ENCODE measurements around the gene IQCK. TPM values are rescaled to one million over a fixed set of nuclear protein-coding genes. Genes with fewer than 3 reads are reported as not detected.

IQCK gene
- total RNA-seq, 1 donor from 2014 or later = 0.89 TPM

DNA sequence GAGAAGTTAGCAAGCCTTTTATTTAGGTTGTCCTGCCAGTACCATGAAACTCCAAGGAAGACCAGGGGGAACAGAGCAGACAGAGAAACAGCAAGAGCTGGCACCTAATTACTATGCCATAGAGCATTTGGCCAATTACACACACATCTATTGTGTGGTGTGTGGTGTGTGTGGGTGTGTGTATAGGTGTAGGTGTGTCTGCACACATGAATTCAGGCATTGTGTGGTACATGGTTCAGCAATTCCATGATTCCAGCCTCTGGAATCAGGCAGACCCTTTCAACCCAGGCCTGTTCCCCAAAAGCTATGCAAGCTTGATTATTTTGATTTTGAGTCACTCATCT lies 25.7 kb downstream of the IQCK start:
- intact Hi-C loops (cut with micrococcal nuclease) = no loop called here
- Mint-ChIP-seq H3K27me3 (ENCODE audit: low read depth) (peaks cover 2% of the 10 kb centered on the region), H3K4me3 (ENCODE audit: low read depth) (no peak overlapping the region), H3K9me3 (no peaks in the 10 kb centered on the region), H3K36me3 (ENCODE audit: low read depth) (no peaks in the 10 kb centered on the region), H3K4me1 (ENCODE audit: low read depth) (no peaks in the 10 kb centered on the region), H3K27ac (no peak overlapping the region)
- no peak for DNase-seq (ENCODE audit: low spot score)

- no peak for DNase-seq (ENCODE audit: low spot score)
- H3K9me3 Mint-ChIP-seq = no peaks in the 10 kb centered on the region
- H3K36me3 Mint-ChIP-seq (ENCODE audit: low read depth) = no peaks in the 10 kb centered on the region
- H3K4me3 Mint-ChIP-seq (ENCODE audit: low read depth) = no peak overlapping the region
- intact Hi-C loops (cut with micrococcal nuclease) = no loop called here
- H3K27me3 Mint-ChIP-seq (ENCODE audit: low read depth) = peaks cover 2% of the 10 kb centered on the region
- no peaks in the 10 kb centered on the region for H3K4me1 Mint-ChIP-seq (ENCODE audit: low read depth)
- H3K27ac Mint-ChIP-seq = no peak overlapping the region
Measured at GRCh38 chr16:19744670-19745069, 26.6 kb downstream of the IQCK start.

DNA sequence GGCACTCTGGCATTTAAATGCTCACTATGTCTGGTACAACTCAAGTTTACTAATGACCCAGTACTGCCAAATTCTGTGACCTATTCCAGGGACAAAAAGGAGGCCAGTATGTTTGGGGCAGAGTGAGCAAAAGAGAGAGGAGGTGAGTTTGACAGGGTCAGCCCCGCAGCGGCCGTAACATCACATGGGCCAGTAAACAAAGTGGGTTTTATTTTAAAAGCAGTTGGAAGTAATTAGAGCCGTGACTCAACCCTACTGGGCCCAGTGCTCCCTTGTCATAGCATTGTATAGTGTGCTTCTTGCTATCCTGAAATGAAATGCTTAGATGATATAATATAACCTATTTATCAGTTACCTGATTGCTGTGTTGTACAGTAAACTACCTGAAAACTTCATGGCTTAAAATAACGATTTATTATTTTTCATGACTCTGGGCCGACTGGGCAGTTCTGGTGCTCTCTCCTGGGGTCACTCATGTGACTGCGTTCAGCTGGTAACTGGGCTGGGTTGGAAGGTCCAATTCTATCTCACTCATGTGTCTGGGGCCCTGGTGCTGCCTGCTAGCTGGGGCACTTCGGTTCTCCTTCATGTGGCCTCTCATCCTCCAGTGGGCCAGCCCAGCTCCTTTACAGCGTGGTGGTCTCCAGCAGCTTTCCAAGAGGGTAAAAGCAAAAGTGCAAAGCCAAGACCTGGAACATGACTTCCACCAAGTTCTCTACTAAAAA lies 27.4 kb downstream of the IQCK start:
- H3K4me3 Mint-ChIP-seq (ENCODE audit: low read depth) = no peak overlapping the region
- no peaks in the 10 kb centered on the region for H3K36me3 Mint-ChIP-seq (ENCODE audit: low read depth)
- H3K27ac Mint-ChIP-seq = no peak overlapping the region
- H3K27me3 Mint-ChIP-seq (ENCODE audit: low read depth) = no peaks in the 10 kb centered on the region
- no peak for DNase-seq (ENCODE audit: low spot score)
- intact Hi-C loops (cut with micrococcal nuclease) = no loop called here
- H3K9me3 Mint-ChIP-seq = no peaks in the 10 kb centered on the region
- H3K4me1 Mint-ChIP-seq (ENCODE audit: low read depth) = no peaks in the 10 kb centered on the region

DNA sequence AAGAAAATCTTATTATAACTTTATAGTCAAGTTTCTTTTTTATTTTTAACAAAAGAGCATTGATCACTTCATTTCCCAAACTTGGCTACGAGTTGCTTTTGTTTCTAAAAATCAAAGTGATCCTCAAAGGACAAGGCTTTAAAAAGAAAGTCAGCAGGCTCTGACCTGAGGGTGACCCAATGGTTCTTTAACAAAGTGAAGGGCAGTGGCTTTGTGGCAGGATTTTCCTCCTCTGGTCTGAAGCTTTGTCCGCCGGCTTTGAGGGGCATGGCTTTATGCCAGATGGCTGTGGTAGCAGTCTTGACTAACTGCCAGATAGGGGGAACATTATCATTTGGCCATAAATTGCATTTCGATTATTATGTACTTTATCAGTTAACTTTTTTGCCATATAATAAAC lies 28.5 kb downstream of the IQCK start:
- intact Hi-C loops (cut with micrococcal nuclease) = no loop called here
- no peak overlapping the region for H3K27ac Mint-ChIP-seq
- H3K4me3 Mint-ChIP-seq (ENCODE audit: low read depth) = no peak overlapping the region
- H3K4me1 Mint-ChIP-seq (ENCODE audit: low read depth) = no peaks in the 10 kb centered on the region
- H3K9me3 Mint-ChIP-seq = no peaks in the 10 kb centered on the region
- no peak for DNase-seq (ENCODE audit: low spot score)
- no peaks in the 10 kb centered on the region for H3K27me3 Mint-ChIP-seq (ENCODE audit: low read depth)
- no peaks in the 10 kb centered on the region for H3K36me3 Mint-ChIP-seq (ENCODE audit: low read depth)

DNA sequence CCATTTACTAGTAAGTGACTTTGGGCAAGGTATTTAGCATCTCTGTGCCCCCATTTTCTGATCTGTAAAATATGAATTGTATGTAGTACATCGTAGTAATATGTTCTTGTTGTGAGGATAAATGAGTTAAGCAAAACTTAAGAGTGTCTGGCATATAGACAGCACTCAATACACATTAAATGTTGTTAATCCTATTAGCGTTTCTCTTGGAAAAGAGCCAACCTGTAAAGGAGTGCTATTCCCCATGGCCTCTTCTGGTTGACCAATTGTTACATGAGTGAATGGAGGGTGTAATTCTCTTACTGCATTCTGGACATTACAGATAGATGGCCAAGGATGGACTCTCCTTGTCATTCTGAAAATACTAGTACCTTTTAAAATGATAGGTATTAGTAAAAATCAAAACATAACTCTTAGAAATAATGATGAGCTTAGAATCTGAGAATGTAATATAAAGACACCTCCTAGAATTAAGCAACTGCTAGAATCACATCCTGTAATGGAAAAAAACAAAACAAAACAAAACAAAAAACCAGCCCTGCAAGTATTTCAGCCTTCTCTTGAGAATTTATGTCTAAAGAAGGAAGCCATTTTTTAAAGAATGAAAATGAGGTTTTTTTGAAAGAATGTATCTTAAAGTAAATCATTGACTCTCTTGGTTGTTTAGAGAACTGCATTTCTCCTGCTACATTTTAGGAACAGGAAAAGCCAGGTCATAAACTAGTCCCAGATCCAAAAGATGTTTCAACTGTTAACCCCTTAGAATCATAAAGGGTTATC lies 30.5 kb downstream of the IQCK start:
- no peak overlapping the region for H3K27ac Mint-ChIP-seq
- no peaks in the 10 kb centered on the region for H3K4me1 Mint-ChIP-seq (ENCODE audit: low read depth)
- intact Hi-C loops (cut with micrococcal nuclease) = no loop called here
- H3K4me3 Mint-ChIP-seq (ENCODE audit: low read depth) = no peak overlapping the region
- H3K9me3 Mint-ChIP-seq = no peaks in the 10 kb centered on the region
- H3K27me3 Mint-ChIP-seq (ENCODE audit: low read depth) = no peaks in the 10 kb centered on the region
- no peaks in the 10 kb centered on the region for H3K36me3 Mint-ChIP-seq (ENCODE audit: low read depth)
- no peak for DNase-seq (ENCODE audit: low spot score)

DNA sequence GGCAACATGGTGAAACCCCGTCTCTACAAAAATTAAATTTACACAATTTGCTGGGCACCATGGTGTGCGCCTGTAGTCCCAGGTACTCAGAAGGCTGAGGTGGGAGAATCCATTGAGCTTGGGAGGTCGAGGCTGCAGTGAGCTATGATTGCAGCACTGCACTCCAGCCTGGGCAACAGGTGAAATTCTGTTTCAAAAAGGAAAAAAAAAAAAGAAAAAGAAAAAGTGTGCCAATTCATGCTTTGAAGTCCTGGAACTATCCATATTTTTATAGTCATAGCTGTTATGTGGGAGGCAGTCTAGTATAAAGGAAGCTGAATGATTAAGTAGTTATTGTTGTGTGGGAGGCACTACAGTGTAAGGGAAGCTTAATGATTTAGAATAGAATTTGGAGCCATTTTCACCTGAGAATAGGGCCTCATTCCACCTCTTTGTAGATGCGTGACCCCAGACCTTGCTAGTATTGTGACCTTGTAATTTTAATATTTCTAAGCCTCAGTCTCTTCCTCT lies 31.6 kb downstream of the IQCK start:
- intact Hi-C loops (cut with micrococcal nuclease) = no loop called here
- Mint-ChIP-seq H3K36me3 (ENCODE audit: low read depth) (no peaks in the 10 kb centered on the region), H3K27ac (no peak overlapping the region), H3K4me1 (ENCODE audit: low read depth) (no peaks in the 10 kb centered on the region), H3K27me3 (ENCODE audit: low read depth) (no peaks in the 10 kb centered on the region), H3K9me3 (no peaks in the 10 kb centered on the region), H3K4me3 (ENCODE audit: low read depth) (no peak overlapping the region)
- no peak for DNase-seq (ENCODE audit: low spot score)

DNA sequence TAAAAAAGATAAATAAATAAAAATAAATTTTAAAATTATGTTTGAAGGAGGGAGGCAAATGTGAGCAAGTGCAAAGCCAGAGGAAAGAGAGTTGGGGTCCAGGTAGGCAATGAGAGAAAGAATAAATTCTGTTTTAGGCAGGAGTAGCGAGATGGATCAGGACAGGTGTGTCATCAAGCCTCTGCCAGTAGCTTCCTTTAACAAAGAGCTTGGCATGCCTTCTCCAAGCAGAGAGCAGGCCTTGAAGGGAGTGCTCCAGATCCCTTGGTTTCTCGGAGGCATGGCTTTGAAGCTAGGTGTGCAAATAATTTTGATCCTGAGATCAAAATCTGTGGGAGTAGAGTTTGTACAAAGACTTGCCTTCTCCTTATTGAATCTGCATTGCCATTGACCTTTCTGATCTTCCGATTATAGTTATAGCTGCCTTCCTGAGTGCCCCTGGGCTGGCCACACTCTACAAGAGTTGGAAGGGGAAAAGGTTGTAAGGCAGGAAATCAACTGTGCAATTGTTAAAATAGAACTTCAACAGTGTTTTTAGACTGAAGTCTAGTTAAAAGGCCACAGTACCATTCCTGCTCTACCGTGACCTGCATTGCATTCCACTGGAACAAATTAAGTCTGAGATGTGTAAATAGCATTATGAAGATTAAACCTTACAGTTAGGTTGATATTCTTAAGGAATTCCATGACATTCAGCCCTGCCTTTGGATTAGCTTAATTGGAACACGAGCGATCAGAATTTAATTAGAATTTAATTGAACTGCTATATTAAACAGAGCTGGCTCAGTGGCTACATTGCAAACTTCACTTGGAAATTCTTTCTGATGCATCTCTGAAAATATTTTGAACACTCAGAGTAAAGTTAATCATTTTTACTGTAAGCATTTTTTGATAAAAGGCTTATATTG lies 33.7 kb downstream of the IQCK start:
- Mint-ChIP-seq H3K36me3 (ENCODE audit: low read depth) (no peaks in the 10 kb centered on the region), H3K4me1 (ENCODE audit: low read depth) (no peaks in the 10 kb centered on the region), H3K27ac (no peak overlapping the region), H3K4me3 (ENCODE audit: low read depth) (no peak overlapping the region), H3K9me3 (no peaks in the 10 kb centered on the region), H3K27me3 (ENCODE audit: low read depth) (no peaks in the 10 kb centered on the region)
- intact Hi-C loops (cut with micrococcal nuclease) = no loop called here
- DNase-seq (ENCODE audit: low spot score) = no peak

DNA sequence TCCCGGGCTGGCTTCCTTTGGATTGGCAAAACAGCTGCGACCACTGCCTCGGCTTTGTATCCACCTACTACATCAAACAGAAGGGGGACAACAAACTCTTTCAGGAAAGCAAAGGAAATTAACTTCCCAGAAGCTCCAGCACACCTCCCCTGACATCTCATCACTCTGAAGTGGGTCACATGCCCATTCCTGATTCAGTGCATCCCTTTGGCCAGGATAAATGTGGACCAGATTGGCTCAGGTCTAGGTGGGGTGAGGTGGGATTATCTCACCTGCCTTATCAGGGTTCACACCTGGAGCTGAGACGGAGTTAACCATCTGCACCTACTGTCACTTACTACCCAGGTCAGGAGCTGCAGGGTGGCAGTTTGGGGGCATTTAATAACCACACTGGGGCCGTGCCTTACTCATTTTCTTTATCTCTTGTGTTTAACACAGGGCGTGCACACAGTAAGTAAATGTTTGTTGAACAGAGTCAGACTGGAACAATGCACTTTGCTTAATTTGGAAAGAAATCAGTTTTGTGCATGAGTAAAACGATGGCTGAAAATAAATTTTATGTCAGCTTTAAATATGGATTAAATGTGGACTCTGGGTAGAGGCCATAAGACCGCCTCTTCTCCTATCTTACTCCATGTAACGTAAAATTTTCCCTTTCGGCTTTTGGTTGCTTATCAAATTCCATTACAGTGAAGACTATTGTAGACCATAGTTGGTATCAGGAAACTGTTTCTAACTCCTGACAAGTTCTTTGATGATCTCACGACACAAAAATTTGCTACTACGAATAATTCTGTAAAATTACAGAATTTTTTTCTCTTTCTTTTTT lies 36.0 kb downstream of the IQCK start:
- DNase-seq (ENCODE audit: low spot score) = no peak
- no peaks in the 10 kb centered on the region for H3K9me3 Mint-ChIP-seq
- intact Hi-C loops (cut with micrococcal nuclease) = no loop called here
- no peaks in the 10 kb centered on the region for H3K27me3 Mint-ChIP-seq (ENCODE audit: low read depth)
- no peaks in the 10 kb centered on the region for H3K4me1 Mint-ChIP-seq (ENCODE audit: low read depth)
- no peak overlapping the region for H3K4me3 Mint-ChIP-seq (ENCODE audit: low read depth)
- H3K36me3 Mint-ChIP-seq (ENCODE audit: low read depth) = no peaks in the 10 kb centered on the region
- H3K27ac Mint-ChIP-seq = no peak overlapping the region

GRCh38 chr16:19754644-19755036 lies 36.6 kb downstream of the IQCK start:
- Mint-ChIP-seq H3K9me3 (no peaks in the 10 kb centered on the region), H3K27me3 (ENCODE audit: low read depth) (no peaks in the 10 kb centered on the region), H3K36me3 (ENCODE audit: low read depth) (no peaks in the 10 kb centered on the region), H3K4me3 (ENCODE audit: low read depth) (no peak overlapping the region), H3K4me1 (ENCODE audit: low read depth) (no peaks in the 10 kb centered on the region), H3K27ac (no peak overlapping the region)
- intact Hi-C loops (cut with micrococcal nuclease) = no loop called here
- no peak for DNase-seq (ENCODE audit: low spot score)

DNA sequence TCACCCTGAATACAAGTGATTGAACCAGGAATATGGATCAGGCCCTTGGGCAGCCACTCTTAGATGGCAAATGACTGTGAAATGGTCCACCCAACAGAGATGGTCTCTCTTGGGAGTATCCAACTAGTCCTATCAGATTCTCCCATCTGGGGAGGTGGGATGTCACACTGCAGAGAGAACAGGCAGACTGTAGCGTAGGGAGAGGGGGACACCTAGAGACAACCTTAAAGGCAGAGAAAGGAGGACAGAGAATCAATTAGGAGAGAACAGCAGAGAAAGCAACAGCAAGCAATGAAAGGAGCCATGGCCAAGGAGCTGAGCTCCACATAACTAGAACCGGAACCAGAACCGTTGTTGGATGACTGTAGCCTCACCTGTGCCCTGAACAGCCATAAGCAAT lies 37.2 kb downstream of the IQCK start:
- H3K4me1 Mint-ChIP-seq (ENCODE audit: low read depth) = no peaks in the 10 kb centered on the region
- intact Hi-C loops (cut with micrococcal nuclease) = no loop called here
- no peaks in the 10 kb centered on the region for H3K36me3 Mint-ChIP-seq (ENCODE audit: low read depth)

GRCh38 chr16:19757026-19757425 lies 39.0 kb downstream of the IQCK start:
- intact Hi-C loops (cut with micrococcal nuclease) = no loop called here
- H3K4me1 Mint-ChIP-seq (ENCODE audit: low read depth) = no peaks in the 10 kb centered on the region
- no peaks in the 10 kb centered on the region for H3K9me3 Mint-ChIP-seq
- DNase-seq (ENCODE audit: low spot score) = no peak
- no peak overlapping the region for H3K4me3 Mint-ChIP-seq (ENCODE audit: low read depth)
- no peak overlapping the region for H3K27ac Mint-ChIP-seq
- H3K36me3 Mint-ChIP-seq (ENCODE audit: low read depth) = no peaks in the 10 kb centered on the region
- no peaks in the 10 kb centered on the region for H3K27me3 Mint-ChIP-seq (ENCODE audit: low read depth)

More for the DNA sequence above, 37.2 kb downstream of the IQCK start:
- Mint-ChIP-seq H3K27me3 (ENCODE audit: low read depth) (no peaks in the 10 kb centered on the region), H3K27ac (no peak overlapping the region), H3K4me3 (ENCODE audit: low read depth) (no peak overlapping the region), H3K9me3 (no peaks in the 10 kb centered on the region)
- no peak for DNase-seq (ENCODE audit: low spot score)

Measured in activated T-helper 2 cell treated with anti-CD3 and anti-CD28 coated beads, Interferon-gamma antibody, Interleukin-2, Interleukin-4, amounts not matched to agents 10 μg/mL and 5 μg/mL and 100 μg/mL, durations not matched to agents 14 hours and 24 hours and 36 hours (primary cell).